GM12873 (cell line): ENCODE measurements around the gene PGPEP1.
A peak's percentile ranks its signal among the peaks of the same experiment; 100 is the strongest.

Experiments used
- CTCF ChIP-seq: IDR thresholded peaks from 2 replicates; pipeline ENCODE4 v1.5.1; 2012; ENCODE audit warnings: low read depth, mild to moderate bottlenecking, moderate library complexity, low read length, control low read depth; ENCODE audit not compliant: insufficient read depth; ENCODE audit errors: missing control alignments

Gene PGPEP1

GRCh38 chr19:18338541-18338940, 1.9 kb upstream of the PGPEP1 start:
- no peak for TF ChIP-seq CTCF

DNA sequence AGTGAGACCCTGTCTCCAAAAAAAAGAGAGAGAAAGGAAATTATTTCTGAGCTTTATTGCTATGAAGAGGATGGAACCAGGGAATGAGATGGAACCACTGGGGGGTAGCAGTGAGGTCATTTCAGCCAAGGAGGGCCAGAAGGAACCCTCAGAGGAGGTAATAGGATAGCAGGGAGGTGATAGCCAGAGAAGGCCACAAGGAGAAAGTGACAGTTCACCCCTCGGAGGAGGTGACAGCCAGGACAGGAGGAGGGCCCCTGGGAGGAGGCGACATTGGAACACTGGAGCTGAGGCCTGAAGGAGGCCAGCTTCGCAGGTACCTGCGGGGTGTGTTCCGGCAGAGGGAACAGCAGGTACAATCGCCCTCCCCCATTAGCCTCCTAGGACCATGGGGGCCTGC, 675 bp upstream of the PGPEP1 start:
- peak; percentile 36 for TF ChIP-seq CTCF

DNA sequence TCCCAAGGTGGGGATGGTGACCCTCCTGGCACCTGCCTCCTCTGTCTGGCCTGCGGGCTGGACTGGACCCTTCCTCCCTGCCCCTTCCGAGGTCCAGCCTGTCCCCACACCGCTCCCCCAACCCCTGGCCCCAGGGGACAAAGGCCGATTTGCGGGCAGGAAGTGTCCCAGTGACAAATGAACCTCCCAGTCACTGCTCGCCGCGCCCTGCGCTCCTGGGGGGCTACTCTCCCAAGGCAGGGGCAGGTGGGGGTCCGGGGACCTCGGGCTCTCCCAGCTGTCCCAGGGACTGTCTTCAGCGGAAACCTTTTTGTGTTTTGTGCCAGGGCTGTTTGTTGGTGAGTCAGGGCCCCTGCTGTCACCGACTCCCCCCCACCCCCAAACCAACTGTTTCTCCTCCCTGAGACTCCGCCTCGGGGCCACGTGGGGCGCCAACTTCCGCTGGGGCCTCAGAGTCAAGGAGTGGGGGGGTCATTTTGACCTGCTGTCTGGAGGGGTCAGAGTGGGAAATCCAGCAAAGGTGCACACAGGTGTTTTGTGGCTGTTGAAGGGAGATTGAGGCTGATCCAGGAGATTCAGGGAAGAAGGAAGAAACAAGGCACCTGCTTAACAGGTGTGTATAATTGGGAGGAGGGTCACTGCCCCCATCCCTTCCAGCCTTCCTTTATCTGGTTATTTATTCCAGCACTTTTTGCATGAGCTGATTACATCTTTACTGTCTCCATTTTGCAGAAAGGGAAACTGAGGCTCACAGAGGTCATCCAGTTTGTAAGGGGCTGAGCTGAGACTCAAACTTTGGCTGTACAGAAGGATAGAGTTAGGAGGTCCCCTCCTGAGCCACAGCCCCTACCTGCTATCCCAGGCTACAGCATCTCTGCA, 831 bp downstream of the PGPEP1 start:
- peak; percentile 23 for TF ChIP-seq CTCF

GRCh38 chr19:18342090-18342632, 1.8 kb downstream of the PGPEP1 start:
- no peak for TF ChIP-seq CTCF

GRCh38 chr19:18344582-18344950, 4.2 kb downstream of the PGPEP1 start:
- TF ChIP-seq CTCF, result no peak

- TF ChIP-seq CTCF, result no peak
Observed at GRCh38 chr19:18345296-18345695, 4.9 kb downstream of the PGPEP1 start.

GRCh38 chr19:18346091-18346490, 5.7 kb downstream of the PGPEP1 start:
- no peak for TF ChIP-seq CTCF
